ENCODE data around the gene FAM222A.

GRCh38 chr12:109704371-109705098, 9.1 kb upstream of the FAM222A start:
- TF ChIP-seq, protein P1, sequence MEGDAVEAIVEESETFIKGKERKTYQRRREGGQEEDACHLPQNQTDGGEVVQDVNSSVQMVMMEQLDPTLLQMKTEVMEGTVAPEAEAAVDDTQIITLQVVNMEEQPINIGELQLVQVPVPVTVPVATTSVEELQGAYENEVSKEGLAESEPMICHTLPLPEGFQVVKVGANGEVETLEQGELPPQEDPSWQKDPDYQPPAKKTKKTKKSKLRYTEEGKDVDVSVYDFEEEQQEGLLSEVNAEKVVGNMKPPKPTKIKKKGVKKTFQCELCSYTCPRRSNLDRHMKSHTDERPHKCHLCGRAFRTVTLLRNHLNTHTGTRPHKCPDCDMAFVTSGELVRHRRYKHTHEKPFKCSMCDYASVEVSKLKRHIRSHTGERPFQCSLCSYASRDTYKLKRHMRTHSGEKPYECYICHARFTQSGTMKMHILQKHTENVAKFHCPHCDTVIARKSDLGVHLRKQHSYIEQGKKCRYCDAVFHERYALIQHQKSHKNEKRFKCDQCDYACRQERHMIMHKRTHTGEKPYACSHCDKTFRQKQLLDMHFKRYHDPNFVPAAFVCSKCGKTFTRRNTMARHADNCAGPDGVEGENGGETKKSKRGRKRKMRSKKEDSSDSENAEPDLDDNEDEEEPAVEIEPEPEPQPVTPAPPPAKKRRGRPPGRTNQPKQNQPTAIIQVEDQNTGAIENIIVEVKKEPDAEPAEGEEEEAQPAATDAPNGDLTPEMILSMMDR (IDR thresholded peaks at IDR 0.05; ENCODE audit: insufficient read depth, low read length) = no peak
- TF ChIP-seq GABPA (IDR thresholded peaks at IDR 0.05; ENCODE audit: low read depth) (no peak), POLR2AphosphoS5 (IDR thresholded peaks at IDR 0.05; ENCODE audit: low read depth) (no peak)
